ENCODE data around the gene DCTN4.

The DCTN4 gene

GRCh38 chr5:150670275-150670947 lies 88.4 kb downstream of the DCTN4 start:
- Histone ChIP-seq H3K9ac (ENCODE audit: low read depth, low read length, poor library complexity, severe bottlenecking) (no peak overlapping the region), H4K20me1 (ENCODE audit: insufficient read depth, low read length, poor library complexity, severe bottlenecking) (no peaks in the 10 kb centered on the region), H2AFZ (ENCODE audit: low read length) (no peak overlapping the region), H3K4me2 (ENCODE audit: low read depth, low read length, poor library complexity, severe bottlenecking) (no peak overlapping the region), H3K27me3 (ENCODE audit: insufficient read depth, low read length, poor library complexity, severe bottlenecking) (no peaks in the 10 kb centered on the region), H3K36me3 (ENCODE audit: insufficient read depth, low read length) (no peaks in the 10 kb centered on the region), H3K79me2 (ENCODE audit: insufficient read depth, low read length) (no peaks in the 10 kb centered on the region), H3K9me2 (replicated peaks; ENCODE audit: low read depth, low read length) (no peaks in the 10 kb centered on the region), H3K9me3 (ENCODE audit: insufficient read depth, low read depth, low read length) (no peaks in the 10 kb centered on the region), H3K4me3 (ENCODE audit: low read length, poor library complexity, severe bottlenecking) (no peak overlapping the region), H3K4me1 (ENCODE audit: insufficient read depth, low read length, poor library complexity, severe bottlenecking) (no peaks in the 10 kb centered on the region), H3F3A (ENCODE audit: low read depth) (no peaks in the 10 kb centered on the region; the same call in 1 of the 2 replicates)
- TF ChIP-seq CTCF (conservative IDR thresholded peaks at IDR 0.05; ENCODE audit: low read length) (no peak), EZH2phosphoT487 (IDR thresholded peaks at IDR 0.05; ENCODE audit: borderline replicate concordance) (no peak)

- Histone ChIP-seq H3K27me3 (ENCODE audit: insufficient read depth, low read length, poor library complexity, severe bottlenecking) (no peaks in the 10 kb centered on the region), H3F3A (ENCODE audit: low read depth) (no peaks in the 10 kb centered on the region; the same call in 1 of the 2 replicates), H3K9me2 (replicated peaks; ENCODE audit: low read depth, low read length) (no peaks in the 10 kb centered on the region), H3K4me1 (ENCODE audit: insufficient read depth, low read length, poor library complexity, severe bottlenecking) (no peaks in the 10 kb centered on the region), H3K4me2 (ENCODE audit: low read depth, low read length, poor library complexity, severe bottlenecking) (no peak overlapping the region), H3K79me2 (ENCODE audit: insufficient read depth, low read length) (no peaks in the 10 kb centered on the region), H3K9ac (ENCODE audit: low read depth, low read length, poor library complexity, severe bottlenecking) (no peak overlapping the region), H2AFZ (ENCODE audit: low read length) (no peak overlapping the region), H4K20me1 (ENCODE audit: insufficient read depth, low read length, poor library complexity, severe bottlenecking) (no peaks in the 10 kb centered on the region), H3K4me3 (ENCODE audit: low read length, poor library complexity, severe bottlenecking) (no peak overlapping the region), H3K9me3 (ENCODE audit: insufficient read depth, low read depth, low read length) (no peaks in the 10 kb centered on the region), H3K36me3 (ENCODE audit: insufficient read depth, low read length) (no peaks in the 10 kb centered on the region)
- TF ChIP-seq CTCF (conservative IDR thresholded peaks at IDR 0.05; ENCODE audit: low read length) = no peak
- TF ChIP-seq EZH2phosphoT487 (IDR thresholded peaks at IDR 0.05; ENCODE audit: borderline replicate concordance) = no peak
Measured at GRCh38 chr5:150665044-150665443, 93.8 kb downstream of the DCTN4 start.

- Histone ChIP-seq H3K4me3 (ENCODE audit: low read length, poor library complexity, severe bottlenecking) (no peak overlapping the region), H3K9me2 (replicated peaks; ENCODE audit: low read depth, low read length) (no peaks in the 10 kb centered on the region), H3K79me2 (ENCODE audit: insufficient read depth, low read length) (no peaks in the 10 kb centered on the region), H3K4me1 (ENCODE audit: insufficient read depth, low read length, poor library complexity, severe bottlenecking) (no peaks in the 10 kb centered on the region), H3K4me2 (ENCODE audit: low read depth, low read length, poor library complexity, severe bottlenecking) (no peak overlapping the region), H2AFZ (ENCODE audit: low read length) (no peak overlapping the region), H3K9me3 (ENCODE audit: insufficient read depth, low read depth, low read length) (no peaks in the 10 kb centered on the region), H3K36me3 (ENCODE audit: insufficient read depth, low read length) (no peaks in the 10 kb centered on the region), H4K20me1 (ENCODE audit: insufficient read depth, low read length, poor library complexity, severe bottlenecking) (no peaks in the 10 kb centered on the region), H3K27me3 (ENCODE audit: insufficient read depth, low read length, poor library complexity, severe bottlenecking) (no peaks in the 10 kb centered on the region), H3F3A (ENCODE audit: low read depth) (no peaks in the 10 kb centered on the region; the same call in 1 of the 2 replicates), H3K9ac (ENCODE audit: low read depth, low read length, poor library complexity, severe bottlenecking) (no peak overlapping the region)
- TF ChIP-seq CTCF (conservative IDR thresholded peaks at IDR 0.05; ENCODE audit: low read length) = no peak
- TF ChIP-seq EZH2phosphoT487 (IDR thresholded peaks at IDR 0.05; ENCODE audit: borderline replicate concordance) = no peak
Measured at GRCh38 chr5:150663936-150664335, 94.9 kb downstream of the DCTN4 start.

All from Loucy (cell line).